Measurements from ENCODE around the gene KCNT1.

Gene KCNT1

DNA sequence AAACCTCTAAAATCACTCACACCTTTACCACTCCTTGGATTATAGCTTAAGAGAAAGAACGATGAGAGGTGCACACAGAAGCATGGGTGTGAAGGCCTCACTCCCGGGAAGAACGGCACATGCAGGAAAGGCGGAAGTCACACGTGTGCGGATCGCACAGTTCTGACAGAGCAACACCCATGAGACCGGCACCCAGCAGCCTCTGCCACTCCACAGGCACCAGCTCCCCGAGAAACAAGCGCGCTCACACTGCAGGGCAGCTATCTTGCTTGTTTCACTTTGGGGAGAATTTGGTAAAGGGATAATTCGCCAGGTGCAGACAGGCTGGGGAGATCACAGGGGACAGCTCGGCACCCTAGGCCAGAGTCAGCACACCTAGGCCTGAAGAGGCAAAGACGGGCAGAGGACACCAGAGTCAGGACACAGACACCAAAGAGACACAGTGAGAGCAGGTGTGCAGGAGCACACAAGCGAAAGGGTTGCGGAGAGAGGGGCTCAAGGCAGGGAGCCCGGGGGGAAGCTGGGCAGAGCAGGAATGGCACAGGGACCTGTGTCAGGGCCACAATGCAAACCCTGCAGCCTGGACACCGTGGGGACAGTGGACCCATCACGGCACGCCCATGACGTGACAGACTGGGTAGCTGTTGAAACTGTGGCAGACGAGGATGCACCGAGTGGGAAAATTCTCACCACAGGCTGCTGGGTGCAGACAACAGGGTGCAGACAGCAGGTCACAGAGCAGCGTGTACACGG lies 123.6 kb downstream of the KCNT1 start:
- DNase-seq = no peak

DNA sequence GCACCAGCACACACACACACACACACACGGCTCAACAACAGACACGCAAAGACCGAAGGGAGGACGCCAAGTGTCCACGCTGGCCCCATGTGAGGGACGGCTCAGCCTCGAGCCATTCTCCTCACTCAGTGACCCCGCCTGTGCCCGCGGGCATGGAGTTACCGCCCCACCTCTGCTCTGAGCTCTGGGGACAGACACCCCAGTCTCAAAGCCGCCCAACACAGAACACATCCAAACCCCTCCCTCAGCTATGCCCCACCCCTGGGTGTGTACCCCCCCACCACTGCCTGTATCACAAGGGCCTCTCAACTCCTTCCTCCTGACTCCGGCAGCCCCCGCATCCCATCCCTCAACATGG lies 124.2 kb downstream of the KCNT1 start:
- no peak for DNase-seq

DNA sequence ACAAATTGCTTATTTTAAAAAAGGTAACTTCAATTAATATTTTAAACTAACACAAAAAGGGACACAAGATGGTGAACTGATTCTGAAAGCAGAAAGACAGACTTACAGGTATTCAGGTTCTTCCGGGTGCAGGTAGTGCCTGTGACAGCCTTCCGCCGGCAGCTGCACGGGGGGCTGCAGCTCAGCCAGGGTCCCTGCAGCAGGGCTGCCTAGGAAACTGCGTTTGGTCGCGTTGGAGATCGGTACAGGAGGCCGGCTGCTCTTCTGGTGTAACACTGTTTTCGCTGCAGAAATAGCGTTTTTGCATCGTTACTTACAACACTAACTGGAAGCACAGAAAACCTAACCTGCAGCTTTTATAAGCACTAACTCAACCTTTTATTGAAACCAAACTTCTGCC lies 125.3 kb downstream of the KCNT1 start:
- no peak for DNase-seq

DNA sequence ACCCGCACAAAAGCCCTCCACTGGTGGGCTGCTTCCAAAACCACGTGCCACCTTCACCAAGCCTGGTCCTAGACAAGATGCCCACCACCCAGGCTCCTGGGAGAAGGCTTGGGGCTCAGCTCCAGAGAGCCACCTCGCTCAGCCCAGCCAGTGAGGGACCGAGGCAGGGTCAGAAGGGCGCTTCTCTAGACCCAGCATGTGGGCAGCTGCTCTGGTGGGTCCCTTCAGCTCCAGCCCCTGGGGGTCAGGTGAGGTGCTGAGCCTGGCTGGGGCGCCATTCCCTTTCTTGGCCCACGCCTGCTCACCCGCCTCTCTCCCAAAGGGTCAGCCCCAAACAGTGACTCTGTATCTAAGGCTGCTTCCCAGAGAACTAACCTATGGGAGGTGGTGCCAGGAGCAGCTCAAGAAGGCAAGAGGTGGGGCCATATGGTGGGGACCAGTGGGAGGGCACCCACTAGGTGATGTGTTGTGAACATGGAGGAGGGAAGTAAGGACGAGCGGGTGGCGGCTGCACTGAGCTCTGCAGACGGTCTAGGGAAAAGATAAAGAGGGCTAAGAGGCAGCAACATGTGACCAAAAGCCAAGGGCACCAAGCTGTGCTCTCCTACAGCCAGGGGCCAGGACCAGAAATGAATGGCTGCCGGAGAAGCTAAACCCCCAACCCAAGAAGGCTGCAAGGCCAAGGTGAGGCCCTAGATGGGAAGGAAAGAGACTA lies 126.0 kb downstream of the KCNT1 start:
- DNase-seq = peak; percentile 53

DNA sequence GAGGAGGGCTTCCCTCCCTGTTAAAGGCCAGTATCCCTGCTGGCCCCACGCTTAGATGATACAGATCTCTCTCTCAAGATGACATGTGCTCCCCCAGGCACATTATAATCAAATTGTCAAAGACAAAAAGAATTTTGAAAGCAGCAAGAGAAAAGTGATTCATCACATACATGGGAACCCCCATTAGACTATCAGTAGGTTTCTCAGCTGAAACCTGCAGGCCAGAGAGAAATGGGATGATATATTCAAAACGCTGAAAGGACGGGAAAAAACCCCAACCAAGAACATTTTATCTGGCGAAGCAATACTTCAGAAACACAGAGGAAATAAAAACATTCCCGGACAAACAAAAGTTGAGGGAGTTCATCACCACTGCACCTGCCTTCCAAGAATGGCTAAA lies 126.7 kb downstream of the KCNT1 start:
- DNase-seq = no peak

DNA sequence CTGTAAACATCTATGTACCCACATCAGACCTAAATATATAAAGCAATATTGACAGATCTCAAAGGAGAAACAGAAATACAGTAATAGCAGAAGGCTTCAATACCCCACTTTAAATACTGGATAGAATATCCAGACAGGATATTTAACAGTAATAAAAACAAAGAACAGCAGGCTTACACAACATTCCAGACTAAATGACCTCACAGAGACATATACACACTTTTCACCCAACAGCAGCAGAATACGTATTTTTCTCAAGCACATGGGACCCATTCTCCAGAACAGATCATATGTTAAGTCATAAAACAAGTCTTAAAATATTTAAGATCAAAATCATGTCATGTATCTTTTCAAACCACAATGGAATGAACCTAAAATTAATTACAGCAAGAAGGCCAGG lies 128.5 kb downstream of the KCNT1 start:
- no peak for DNase-seq

DNA sequence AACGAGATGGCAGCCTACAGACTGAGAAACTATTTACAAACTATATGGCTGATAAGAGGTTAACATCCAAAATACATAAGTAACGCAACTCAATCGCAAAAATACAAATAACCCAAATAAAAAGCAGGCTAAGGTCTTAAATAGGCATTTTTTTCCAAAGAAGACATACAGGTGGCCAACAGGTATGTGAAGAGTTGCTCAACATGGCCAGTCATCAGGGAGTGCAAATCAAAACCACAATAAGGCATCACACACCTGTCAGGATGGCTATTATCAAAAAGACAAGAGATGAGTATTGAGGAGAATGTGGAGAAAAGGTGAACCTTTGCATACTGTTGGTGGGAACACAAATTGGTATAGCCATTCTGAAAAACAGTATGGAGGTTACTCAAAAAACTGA lies 131.9 kb downstream of the KCNT1 start:
- no peak for DNase-seq

DNA sequence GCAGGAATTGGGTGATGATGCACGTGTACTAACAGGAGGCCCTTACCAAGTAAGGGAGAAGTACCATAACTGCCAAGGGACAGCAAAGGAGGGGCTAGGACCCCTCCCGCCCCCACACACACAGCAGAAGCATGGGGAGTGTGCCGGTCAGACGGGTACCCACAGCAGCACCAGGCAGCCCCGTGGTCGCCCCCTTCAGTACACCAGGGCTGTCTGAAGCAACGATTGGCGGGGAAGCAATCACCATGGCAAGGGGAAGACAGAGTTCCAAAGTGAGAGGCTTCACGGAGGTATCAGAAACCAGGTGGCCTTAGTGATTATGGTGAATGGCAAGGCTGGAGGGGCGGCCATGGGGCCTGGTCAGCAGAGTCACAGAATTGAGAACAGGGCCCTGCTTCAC lies 133.1 kb downstream of the KCNT1 start:
- DNase-seq = no peak

DNA sequence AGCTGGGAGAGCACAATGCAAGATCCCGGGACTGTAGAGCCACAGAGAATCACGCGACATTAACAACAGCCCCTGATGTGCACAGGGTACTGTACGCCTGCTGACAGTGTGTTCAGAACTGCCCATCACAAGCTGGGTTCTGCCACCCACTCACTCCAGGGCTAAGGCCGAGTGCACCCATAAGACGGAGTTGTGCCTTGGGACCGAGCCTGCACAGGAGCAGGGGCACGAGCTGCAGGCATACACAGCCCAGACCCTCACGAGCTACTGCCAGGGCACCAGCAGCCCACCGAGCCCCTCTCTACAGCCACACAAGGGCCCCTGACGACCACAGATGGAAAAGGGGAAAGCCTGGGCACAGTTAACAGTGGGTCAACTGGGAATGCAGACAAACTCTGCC lies 137.5 kb downstream of the KCNT1 start:
- DNase-seq = no peak

DNA sequence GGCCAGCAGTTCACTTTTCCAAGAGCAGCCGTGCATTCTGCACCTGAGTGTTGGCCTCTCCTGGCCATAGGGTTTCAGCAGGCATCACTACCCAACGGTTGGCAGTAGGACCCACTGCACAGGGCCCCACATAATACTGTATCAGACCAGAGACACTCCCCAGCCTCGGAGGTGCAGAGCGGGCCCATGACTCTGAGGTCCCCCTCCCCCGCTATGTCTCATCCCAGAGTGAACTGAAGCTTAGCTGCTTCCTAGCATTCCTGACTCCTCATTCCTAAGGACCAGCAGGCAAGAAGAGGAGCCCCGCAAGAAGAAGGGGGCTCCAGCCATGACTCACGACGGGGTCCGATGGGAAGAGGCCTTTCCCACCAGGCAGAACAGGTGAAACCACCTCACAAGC lies 138.1 kb downstream of the KCNT1 start:
- DNase-seq = no peak

DNA sequence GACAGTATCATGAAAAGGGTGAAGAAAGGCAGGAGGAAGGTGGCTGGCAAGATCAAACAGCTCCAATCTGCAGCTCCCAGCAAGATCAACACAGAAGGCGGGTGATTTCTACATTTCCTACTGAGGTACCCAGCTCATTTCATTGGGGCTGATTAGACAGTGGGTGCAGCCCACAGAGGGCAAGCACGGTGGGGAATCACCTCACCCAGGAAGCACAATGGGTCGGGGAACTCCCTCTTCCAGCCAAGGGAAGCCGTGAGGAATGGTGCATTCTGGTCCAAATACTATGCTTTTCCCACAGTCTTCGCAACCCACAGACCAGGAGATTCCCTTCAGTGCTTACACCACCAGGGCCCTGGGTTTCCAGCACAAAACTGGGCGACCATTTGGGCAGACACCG lies 138.6 kb downstream of the KCNT1 start:
- DNase-seq = no peak
